B cell (primary cell): Measurements from ENCODE around the gene TRAP1. TPM values are rescaled to one million over a fixed set of nuclear protein-coding genes. Genes with fewer than 3 reads are reported as not detected.

Experiments
- ATAC-seq: fragments of 200-7000 bp; cut with Tn5 transposase; one replicate; pipeline ENCODE4 v1.10.0; 2021; ENCODE audit warnings: low read depth, mild to moderate bottlenecking, moderate number of reproducible peaks, moderate library complexity
- CTCF ChIA-PET: fragments of 350-600 bp; sonication (Branson Sonifier 250); formaldehyde crosslinking; loops from one replicate; lab custom pipeline; 2021; ENCODE audit warnings: antibody characterized with exemption, inconsistent platforms; lab: Charles Lee
- POLR2A ChIA-PET: fragments of 350-600 bp; sonication (Branson Sonifier 250); formaldehyde crosslinking; loops from one replicate; lab custom pipeline; 2021; ENCODE audit warnings: antibody characterized with exemption; lab: Charles Lee
- DNase-seq: peaks from one replicate; pipeline ENCODE4 v3.0.0; 2013
- H2AFZ ChIP-seq: 2 replicates; pipeline ENCODE4 v1.6.1; 2012; ENCODE audit warnings: mild to moderate bottlenecking, low read depth, low read length; ENCODE audit not compliant: insufficient read depth, poor library complexity, severe bottlenecking
- H3K27ac ChIP-seq, 2 donors: 1 replicate in 1 of 2; 2 replicates in 1 of 2; pipeline ENCODE4 v1.5.1; 2012 to 2013; ENCODE audit warnings: low read length in 2 of 2, mild to moderate bottlenecking in 2 of 2, moderate library complexity in 1 of 2
- H3K27me3 ChIP-seq, 4 experiments: fragments of 200-600 bp in 1 of 4; sonication (generic) in 1 of 4; replicated peaks in 1 of 4; 1 replicate in 2 of 4; 2 replicates in 2 of 4; pipeline versions ENCODE4 v1.6.1 to v1.7.0; 2013 to 2016; ENCODE audit warnings: low read length in 3 of 4, mild to moderate bottlenecking in 2 of 4, mixed read lengths in 1 of 4, moderate library complexity in 1 of 4; ENCODE audit not compliant: insufficient read depth in 4 of 4, control insufficient read depth in 3 of 4; ENCODE audit errors: control extremely low read depth in 1 of 4
- H3K36me3 ChIP-seq, 2 experiments: replicated peaks in 1 of 2; 1 replicate in 1 of 2; 2 replicates in 1 of 2; pipeline versions ENCODE4 v1.6.1 to v1.7.1; 2013; ENCODE audit warnings: low read length in 1 of 2; ENCODE audit not compliant: insufficient read depth in 2 of 2, control insufficient read depth in 1 of 2; ENCODE audit errors: control extremely low read depth in 1 of 2, extremely low read depth in 1 of 2
- H3K4me1 ChIP-seq, 2 donors: fragments of 200-600 bp in 1 of 2; sonication (generic) in 1 of 2; 1 replicate in 1 of 2; 2 replicates in 1 of 2; pipeline versions ENCODE4 v1.5.1 to v1.6.1; 2013 to 2017; ENCODE audit warnings: low read length in 2 of 2; ENCODE audit not compliant: control insufficient read depth in 2 of 2, insufficient read depth in 2 of 2
- H3K4me2 ChIP-seq: replicated peaks from 2 replicates; pipeline ENCODE3; 2012; ENCODE audit warnings: mild to moderate bottlenecking, low read depth, low read length; ENCODE audit not compliant: poor library complexity, severe bottlenecking
- H3K4me3 ChIP-seq, 5 experiments: fragments of 200-600 bp in 1 of 5; sonication (generic) in 1 of 5; 1 replicate in 3 of 5; 2 replicates in 2 of 5; pipeline versions ENCODE4 v1.5.1 to v1.7.0; 2011 to 2016; ENCODE audit warnings: low read length in 4 of 5, mild to moderate bottlenecking in 4 of 5, low read depth in 2 of 5, control low read depth in 1 of 5, moderate library complexity in 1 of 5; ENCODE audit not compliant: insufficient read depth in 1 of 5; ENCODE audit errors: control extremely low read depth in 1 of 5, extremely low read depth in 1 of 5
- H3K79me2 ChIP-seq: fragments of 200-600 bp; sonication (generic); one replicate; pipeline ENCODE4 v1.6.0; 2016; ENCODE audit warnings: low read length; ENCODE audit not compliant: control insufficient read depth, insufficient read depth
- H3K9ac ChIP-seq: fragments of 200-600 bp; sonication (generic); 2 replicates; pipeline ENCODE4 v1.6.1; 2017; ENCODE audit warnings: mild to moderate bottlenecking, low read length, moderate library complexity
- H3K9me3 ChIP-seq, 3 donors: one replicate each; pipeline versions ENCODE4 v1.6.1 to v1.7.1; 2013; ENCODE audit warnings: low read length in 2 of 3; ENCODE audit not compliant: control insufficient read depth in 2 of 3, insufficient read depth in 1 of 3; ENCODE audit errors: control extremely low read depth in 1 of 3
- H4K20me1 ChIP-seq: 2 replicates; pipeline ENCODE4 v1.6.0; 2012; ENCODE audit warnings: mild to moderate bottlenecking, low read length; ENCODE audit not compliant: insufficient read depth, control insufficient read depth, poor library complexity, severe bottlenecking
- H3K27ac Mint-ChIP-seq: one replicate; pipeline ENCODE4 v1.8.0; 2021; ENCODE audit warnings: mixed read lengths
- H3K27me3 Mint-ChIP-seq: one replicate; pipeline ENCODE4 v1.8.0; 2021; ENCODE audit warnings: mixed read lengths
- H3K4me1 Mint-ChIP-seq: one replicate; pipeline ENCODE4 v1.8.0; 2021; ENCODE audit warnings: mixed read lengths
- H3K4me3 Mint-ChIP-seq: one replicate; pipeline ENCODE4 v1.8.0; 2021; ENCODE audit warnings: mixed read lengths
- H3K9me3 Mint-ChIP-seq: one replicate; pipeline ENCODE4 v1.8.0; 2022; ENCODE audit warnings: mixed read lengths; ENCODE audit not compliant: insufficient read depth
- CTCF ChIP-seq: fragments of 200-600 bp; IDR thresholded peaks from one replicate; pipeline ENCODE4 v1.8.0; 2022; ENCODE audit warnings: antibody characterized with exemption, mild to moderate bottlenecking
- EZH2 ChIP-seq: IDR thresholded peaks from 2 replicates; pipeline ENCODE4 v1.6.1; 2012; ENCODE audit warnings: borderline replicate concordance, low read depth, mild to moderate bottlenecking, moderate library complexity, low read length; ENCODE audit not compliant: insufficient read depth, poor library complexity, severe bottlenecking
- WGBS: methylation state at CpG from one replicate; pipeline ENCODE4 v1.1.5; 2013; ENCODE audit warnings: missing lambda C conversion rate; ENCODE audit not compliant: insufficient coverage; 5-methylcytosine and 5-hydroxymethylcytosine counted together
- intact Hi-C: fragments of 100-400 bp; cut with micrococcal nuclease; formaldehyde crosslinking; loops from one replicate; pipeline ENCODE4 v1.10.0; 2022
- polyA plus RNA-seq: library from polyadenylated mRNA; depleted of rRNA; stranded (reverse); fragments of >200 nt; gene quantifications from 2 replicates; pipeline ENCODE4 v1.2.3, GENCODE V29; 2012
- total RNA-seq, 2 donors: library from RNA; stranded (reverse); fragments of 120-200 nt in 1 of 2; gene quantifications; 1 replicate in 1 of 2; 2 replicates in 1 of 2; pipeline versions ENCODE4 v1.2.3 to v1.2.4, GENCODE V29; 2013 to 2022

The TRAP1 gene
- total and polyA plus RNA-seq, 2 donors (not counting 1 experiment from before 2014, with no cell fraction given), result 51.1 to 88.4 TPM

DNA sequence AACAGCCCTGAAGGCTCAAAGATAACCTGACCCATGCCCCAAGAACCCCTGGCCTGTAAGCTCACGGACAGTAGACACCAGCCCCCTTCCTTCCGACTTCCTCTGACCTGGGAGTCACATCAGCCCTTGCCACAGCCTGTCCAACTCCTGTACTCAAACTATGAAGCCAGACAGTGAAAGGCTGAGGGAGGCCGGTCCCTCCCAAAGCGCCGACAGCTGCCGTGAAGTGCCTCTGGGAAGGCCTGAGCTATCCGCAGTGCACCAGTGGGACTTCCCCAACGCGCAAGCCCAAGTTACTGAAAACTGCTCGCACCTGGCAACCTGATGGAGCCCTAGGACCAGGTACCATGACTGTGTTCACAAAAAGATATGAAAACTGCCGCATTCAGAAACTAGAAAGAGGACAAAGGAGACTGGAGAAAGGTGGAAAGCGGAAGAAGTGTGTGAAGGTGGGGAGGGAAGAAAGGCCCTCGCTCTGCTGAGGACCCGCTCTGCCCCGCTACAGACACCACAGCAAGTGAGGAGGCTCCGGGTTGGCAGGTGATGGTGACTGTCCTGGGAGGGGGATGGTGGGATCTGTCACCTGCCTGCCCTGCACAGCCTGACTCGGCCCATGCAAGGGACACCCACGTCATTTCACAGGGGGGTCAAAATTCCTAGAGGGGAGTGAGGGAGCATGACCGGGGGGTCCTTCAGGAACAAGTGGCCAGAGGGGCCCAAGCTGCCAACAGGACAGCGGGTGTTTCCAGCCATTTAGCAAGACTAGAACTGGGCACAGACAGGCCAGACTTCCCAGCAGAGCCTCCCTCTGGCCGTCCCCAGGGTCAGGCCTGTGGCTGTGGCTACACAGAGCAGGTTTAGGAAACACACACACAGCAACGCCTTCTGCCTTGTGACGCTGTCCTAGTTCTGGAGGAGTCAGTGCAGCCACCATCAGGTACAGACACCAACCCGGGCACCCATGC lies 13.1 kb upstream of the TRAP1 start:
- no peak overlapping the region for H2AFZ ChIP-seq
- Mint-ChIP-seq H3K27me3 (no peaks in the 10 kb centered on the region), H3K4me1 (no peaks in the 10 kb centered on the region), H3K4me3 (no peak overlapping the region), H3K9me3 (no peaks in the 10 kb centered on the region), H3K27ac (no peak overlapping the region)
- no peaks in the 10 kb centered on the region for H3K27me3 ChIP-seq
- DNase-seq, result no peak
- no peak overlapping the region for H3K4me3 ChIP-seq
- no peak overlapping the region for H3K27ac ChIP-seq
- ATAC-seq, result no peak
- no peak overlapping the region for H3K4me2 ChIP-seq
- WGBS, result 99% methylated on average over 24 of the region's 24 CpGs
- ChIA-PET CTCF (no interaction called here), POLR2A (interaction anchor here (0.6 kb wide), 1 partner anchor 56 kb away, joined by 7 read pairs; no protein-coding TSS in a partner anchor)
- peaks cover 11% of the 10 kb centered on the region for H3K79me2 ChIP-seq
- no peaks in the 10 kb centered on the region for H3K9me3 ChIP-seq
- no peak for TF ChIP-seq EZH2
- H3K9ac ChIP-seq, result no peak overlapping the region
- peaks cover 0 to 71% of the 10 kb centered on the region in 2 experiments for H3K36me3 ChIP-seq
- H4K20me1 ChIP-seq, result peaks cover 55% of the 10 kb centered on the region
- H3K4me1 ChIP-seq, result no peaks in the 10 kb centered on the region
- intact Hi-C loops, result no loop called here

GRCh38 chr16:3729161-3730112 lies 12.1 kb upstream of the TRAP1 start:
- H3K36me3 ChIP-seq, result peaks cover 0 to 61% of the 10 kb centered on the region in 2 experiments
- H4K20me1 ChIP-seq, result peaks cover 45% of the 10 kb centered on the region
- TF ChIP-seq CTCF, result no peak
- no peak for TF ChIP-seq EZH2
- ChIA-PET POLR2A (no interaction called here), CTCF (no interaction called here)
- peaks cover 4% of the 10 kb centered on the region for H3K79me2 ChIP-seq
- H3K27ac Mint-ChIP-seq, result no peak overlapping the region
- DNase-seq, result no peak
- H3K27ac ChIP-seq, result no peak overlapping the region
- H3K9me3 Mint-ChIP-seq, result no peaks in the 10 kb centered on the region
- H3K9ac ChIP-seq, result no peak overlapping the region
- intact Hi-C loops, result no loop called here
- H3K4me1 Mint-ChIP-seq, result no peaks in the 10 kb centered on the region
- H2AFZ ChIP-seq, result no peak overlapping the region
- ATAC-seq, result no peak
- H3K27me3 ChIP-seq, result no peaks in the 10 kb centered on the region
- no peaks in the 10 kb centered on the region for H3K4me1 ChIP-seq
- H3K27me3 Mint-ChIP-seq, result no peaks in the 10 kb centered on the region
- H3K9me3 ChIP-seq, result no peaks in the 10 kb centered on the region
- H3K4me3 ChIP-seq, result no peak overlapping the region
- H3K4me3 Mint-ChIP-seq, result no peak overlapping the region
- H3K4me2 ChIP-seq, result no peak overlapping the region
- 98% methylated on average over 45 of the region's 49 CpGs for WGBS
